Measurements from ENCODE around the gene HAGH.
A peak's percentile ranks its signal among the peaks of the same experiment; 100 is the strongest.

HAGH gene

GRCh38 chr16:1851793-1852192 lies 25.2 kb upstream of the HAGH start:
- TF ChIP-seq CTCF (conservative IDR thresholded peaks at IDR 0.05; ENCODE audit: low read depth, low read length): no peak
- H3K4me3 ChIP-seq (ENCODE audit: low read depth, low read length): no peak overlapping the region
- DNase-seq (ENCODE audit: low read depth): no peak

GRCh38 chr16:1850981-1851380 lies 24.4 kb upstream of the HAGH start:
- TF ChIP-seq CTCF (conservative IDR thresholded peaks at IDR 0.05; ENCODE audit: low read depth, low read length): no peak
- no peak overlapping the region for H3K4me3 ChIP-seq (ENCODE audit: low read depth, low read length)
- DNase-seq (ENCODE audit: low read depth): no peak

GRCh38 chr16:1846416-1846815 lies 19.8 kb upstream of the HAGH start:
- H3K4me3 ChIP-seq (ENCODE audit: low read depth, low read length): no peak overlapping the region
- TF ChIP-seq CTCF (conservative IDR thresholded peaks at IDR 0.05; ENCODE audit: low read depth, low read length): no peak
- DNase-seq (ENCODE audit: low read depth): no peak

- TF ChIP-seq CTCF (conservative IDR thresholded peaks at IDR 0.05; ENCODE audit: low read depth, low read length): no peak
- H3K4me3 ChIP-seq (ENCODE audit: low read depth, low read length): no peak overlapping the region
- no peak for DNase-seq (ENCODE audit: low read depth)
These were observed 19.4 kb upstream of the HAGH start for GRCh38 chr16:1845985-1846384.

GRCh38 chr16:1839554-1839953 lies 12.9 kb upstream of the HAGH start:
- no peak overlapping the region for H3K4me3 ChIP-seq (ENCODE audit: low read depth, low read length)
- TF ChIP-seq CTCF (conservative IDR thresholded peaks at IDR 0.05; ENCODE audit: low read depth, low read length): no peak
- peak; percentile 79 for DNase-seq (ENCODE audit: low read depth)

GRCh38 chr16:1834096-1834495 lies 7.5 kb upstream of the HAGH start:
- TF ChIP-seq CTCF (conservative IDR thresholded peaks at IDR 0.05; ENCODE audit: low read depth, low read length): no peak
- no peak overlapping the region for H3K4me3 ChIP-seq (ENCODE audit: low read depth, low read length)
- DNase-seq (ENCODE audit: low read depth): no peak

- no peak for TF ChIP-seq CTCF (conservative IDR thresholded peaks at IDR 0.05; ENCODE audit: low read depth, low read length)
- H3K4me3 ChIP-seq (ENCODE audit: low read depth, low read length): no peak overlapping the region
- DNase-seq (ENCODE audit: low read depth): no peak
These were observed 6.3 kb upstream of the HAGH start for GRCh38 chr16:1832838-1833454.

Data from choroid plexus epithelial cell (primary cell).